ENCODE measurements around the gene MRPL52. TPM values are rescaled to one million over a fixed set of nuclear protein-coding genes. Genes with fewer than 3 reads are reported as not detected.

Gene MRPL52
- total RNA-seq (2014; rRNA removed; shearing (Covaris generic)) = 59.9 and 95.0 TPM in 2 replicates

DNA sequence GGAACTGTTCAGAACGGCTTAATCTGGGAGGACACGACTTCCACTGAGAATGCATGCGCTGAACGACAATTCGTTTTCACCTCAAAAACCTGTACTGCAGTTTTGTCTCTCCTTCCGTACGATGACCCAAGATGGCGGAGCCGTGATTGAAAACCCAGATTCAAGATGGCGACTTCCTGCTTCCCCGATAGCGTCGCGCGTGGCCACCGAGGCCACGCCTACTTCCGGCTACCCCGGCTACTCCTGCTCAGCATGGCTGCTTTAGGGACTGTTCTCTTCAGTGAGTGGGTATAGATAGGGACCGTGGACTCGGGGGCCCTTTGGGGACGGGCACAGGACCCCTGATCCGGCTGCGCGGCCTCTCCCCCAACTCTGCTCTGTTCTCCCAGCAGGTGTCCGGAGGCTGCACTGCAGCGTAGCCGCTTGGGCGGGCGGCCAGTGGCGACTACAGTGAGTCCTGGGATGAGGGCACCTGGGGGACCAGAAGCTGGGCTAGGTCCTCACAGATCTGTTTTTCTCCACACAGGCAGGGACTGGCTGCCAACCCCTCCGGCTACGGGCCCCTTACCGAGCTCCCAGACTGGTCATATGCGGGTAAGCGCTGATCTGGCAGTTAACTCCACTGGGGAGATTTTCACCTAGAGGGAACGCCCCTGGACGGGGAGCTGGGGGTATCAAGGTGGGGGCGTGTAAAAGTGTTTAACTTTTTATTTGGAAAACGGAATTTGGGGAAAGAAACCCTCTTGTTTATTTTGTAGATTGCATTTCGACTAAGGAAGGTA, at the start of gene MRPL52:
Gene MRPL52, plus strand, starts transcription at position 227 of the 782 bp plus-strand sequence. Its CDS starts 26 bp downstream, at position 253.

DNA sequence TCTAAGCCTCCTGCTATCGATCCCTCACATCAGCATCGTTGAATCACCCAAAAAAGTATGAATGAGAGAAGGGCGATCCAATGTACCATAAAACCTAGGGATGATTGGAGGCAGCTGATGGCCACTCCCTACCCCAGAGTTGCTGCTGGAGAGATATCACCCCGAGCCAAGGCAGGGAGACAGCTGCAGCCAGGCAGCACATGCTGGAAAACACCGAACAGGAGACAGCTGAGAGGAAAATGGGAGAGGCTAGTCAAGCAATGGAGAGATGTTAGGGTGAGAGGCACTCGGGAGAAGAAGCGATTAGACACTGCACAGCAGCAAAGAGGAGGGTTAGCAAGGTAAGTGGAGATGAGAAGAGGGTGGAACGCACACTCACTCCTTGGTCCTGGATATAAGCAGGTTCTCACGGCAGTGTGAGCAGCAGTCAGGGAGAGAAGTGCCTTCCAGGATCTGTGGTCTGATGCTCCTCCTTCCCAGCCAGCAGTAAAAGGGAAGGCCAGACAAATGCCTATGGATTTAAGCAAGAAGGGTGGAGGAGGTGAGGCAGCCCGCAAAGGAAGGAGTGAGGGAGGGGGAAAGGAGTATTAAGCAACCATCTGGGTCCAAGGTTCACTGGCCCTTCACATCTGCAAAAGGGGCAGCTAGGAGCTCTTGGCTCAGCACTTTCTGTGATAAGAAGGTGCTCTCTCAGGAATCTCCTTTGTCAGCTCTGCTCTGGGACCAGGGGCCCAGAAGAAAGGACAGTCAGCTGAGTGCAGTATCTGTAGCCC, 14.6 kb upstream of the MRPL52 start, which contains the start of gene SLC7A7:
Gene SLC7A7, minus strand, starts transcription at position 495 of the 773 bp plus-strand sequence. CDS start 2,037 bp downstream, outside the sequence.

DNA sequence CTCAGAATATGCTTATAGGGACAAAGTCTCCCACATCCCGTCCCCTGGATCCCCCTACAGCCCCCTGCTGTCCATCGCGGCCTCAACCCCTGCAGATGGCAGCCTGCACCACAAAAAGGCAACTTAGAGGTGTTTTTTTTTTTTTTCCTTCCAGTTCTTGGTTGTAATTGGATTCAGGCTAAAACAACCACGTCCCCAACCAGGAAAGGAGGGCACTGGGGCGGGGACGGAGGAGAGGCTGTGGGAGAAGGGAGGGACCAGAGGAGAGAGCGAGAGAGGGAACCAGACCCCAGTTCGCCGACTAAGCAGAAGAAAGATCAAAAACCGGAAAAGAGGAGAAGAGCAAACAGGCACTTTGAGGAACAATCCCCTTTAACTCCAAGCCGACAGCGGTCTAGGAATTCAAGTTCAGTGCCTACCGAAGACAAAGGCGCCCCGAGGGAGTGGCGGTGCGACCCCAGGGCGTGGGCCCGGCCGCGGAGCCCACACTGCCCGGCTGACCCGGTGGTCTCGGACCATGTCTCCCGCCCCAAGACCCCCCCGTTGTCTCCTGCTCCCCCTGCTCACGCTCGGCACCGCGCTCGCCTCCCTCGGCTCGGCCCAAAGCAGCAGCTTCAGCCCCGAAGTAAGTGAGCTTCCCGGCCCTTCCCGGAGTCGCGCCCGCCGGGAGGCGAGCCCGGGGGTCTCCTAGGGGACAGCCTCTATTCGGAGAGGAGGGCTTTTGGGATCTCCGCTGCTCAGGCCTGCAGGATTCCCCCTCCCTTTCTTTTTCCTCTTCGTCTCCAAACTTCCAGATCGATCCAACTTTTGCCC, 6.8 kb downstream of the MRPL52 start, which contains the start of gene MMP14:
Gene MMP14, plus strand, starts transcription at position 285 of the 813 bp plus-strand sequence. Its CDS starts 233 bp downstream, at position 518.

DNA sequence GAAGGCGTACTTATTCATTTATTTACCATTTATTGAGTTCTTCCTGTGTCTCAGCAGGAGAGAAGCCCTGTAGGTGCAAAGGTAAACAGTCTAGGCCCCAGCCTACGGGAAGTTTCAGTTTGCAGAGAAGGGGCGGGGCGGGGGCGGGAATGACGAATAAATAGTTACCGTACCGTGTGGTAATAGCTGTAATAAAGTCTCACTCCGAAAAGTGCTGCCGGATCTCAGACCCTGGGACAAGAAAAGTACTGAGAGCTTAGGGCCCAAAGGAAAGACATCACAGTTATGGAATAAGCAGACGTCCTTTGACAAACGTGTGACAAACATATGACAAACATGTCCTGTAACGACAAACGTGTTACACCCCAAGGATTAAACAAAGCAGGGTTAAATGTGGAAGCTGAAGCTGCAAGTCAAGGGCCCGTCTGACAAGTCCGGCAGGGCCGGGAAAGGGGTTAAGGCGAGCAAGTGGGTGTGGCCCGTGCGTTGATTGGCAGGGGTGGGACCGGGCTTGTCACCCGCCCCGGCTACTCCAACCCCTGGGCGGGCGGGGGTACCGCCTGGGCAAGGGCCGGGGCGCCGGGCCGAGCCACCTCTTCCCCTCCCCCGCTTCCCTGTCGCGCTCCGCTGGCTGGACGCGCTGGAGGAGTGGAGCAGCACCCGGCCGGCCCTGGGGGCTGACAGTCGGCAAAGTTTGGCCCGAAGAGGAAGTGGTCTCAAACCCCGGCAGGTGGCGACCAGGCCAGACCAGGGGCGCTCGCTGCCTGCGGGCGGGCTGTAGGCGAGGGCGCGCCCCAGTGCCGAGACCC, 41.7 kb downstream of the MRPL52 start, which contains the start of gene LRP10:
Gene LRP10, plus strand, starts transcription at position 517 of the 809 bp plus-strand sequence. CDS start 564 bp downstream, outside the sequence.

DNA sequence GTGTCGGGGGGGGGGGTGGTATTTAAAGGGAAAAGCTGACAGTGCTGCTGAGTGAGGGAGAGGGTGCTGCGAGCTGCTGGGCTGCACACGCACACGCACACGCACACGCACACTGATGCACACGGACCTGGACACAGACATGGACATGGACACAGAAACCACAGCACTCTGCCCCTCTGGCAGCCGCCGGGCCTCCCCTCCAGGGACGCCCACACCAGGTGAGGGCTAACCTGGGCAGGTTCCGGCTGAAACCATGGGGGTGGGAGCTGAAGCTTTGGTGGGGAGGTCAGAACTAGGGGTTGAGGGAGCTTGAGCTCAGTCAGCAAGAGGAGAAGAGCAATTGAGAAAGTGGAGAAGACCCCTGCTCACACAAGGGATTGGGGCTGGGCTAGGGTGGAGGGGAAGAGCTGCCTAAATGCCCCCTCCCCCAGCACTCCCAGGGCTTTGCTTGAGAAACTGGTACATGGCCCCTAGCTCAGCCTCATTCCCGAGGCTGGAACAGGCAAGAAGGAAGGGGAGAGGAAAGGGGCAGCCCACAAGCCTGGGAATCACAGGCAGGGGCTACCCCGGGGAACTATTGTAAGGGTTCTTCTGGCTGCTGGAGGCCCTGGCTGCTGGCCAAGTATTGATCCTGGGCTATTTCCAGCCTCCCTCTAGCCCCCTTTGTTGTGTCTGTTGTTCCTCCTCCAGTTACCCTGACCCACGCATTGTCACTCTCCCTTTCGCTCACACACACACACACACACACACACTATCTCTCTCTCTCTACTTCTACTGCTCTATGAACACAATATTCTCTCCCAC, 53.7 kb downstream of the MRPL52 start, which contains the start of gene REM2:
Gene REM2, plus strand, starts transcription at position 50 of the 804 bp plus-strand sequence. Its CDS starts 66 bp downstream, at position 116.

Small RNAs within 50 kb of the gene (small RNA-seq; reads per million reads assigned to genes)
- gene RF00019 = not detected

Other genes starting within 250 kb of the MRPL52 start
- gene DAD1, start 240.7 kb upstream of the MRPL52 start, total RNA-seq (2014; rRNA removed; shearing (Covaris generic)) = 91.2 and 115 TPM in 2 replicates
- gene ABHD4, start 231.6 kb upstream of the MRPL52 start, total RNA-seq (2014; rRNA removed; shearing (Covaris generic)) = 2.8 and 3.3 TPM in 2 replicates
- 0.04 TPM in 1 of 2 replicates, not detected in the other for gene OR6J1, start 185.5 kb upstream of the MRPL52 start, total RNA-seq (2014; rRNA removed; shearing (Covaris generic))
- 80.0 and 85.1 TPM in 2 replicates for gene OXA1L, start 63.2 kb upstream of the MRPL52 start, total RNA-seq (2014; rRNA removed; shearing (Covaris generic))
- gene SLC7A7, start 14.5 kb upstream of the MRPL52 start, total RNA-seq (2014; rRNA removed; shearing (Covaris generic)) = 0.11 and 0.16 TPM in 2 replicates
- 79.9 and 82.8 TPM in 2 replicates for gene MMP14, start 6.7 kb downstream of the MRPL52 start, total RNA-seq (2014; rRNA removed; shearing (Covaris generic))
- gene LRP10, start 41.9 kb downstream of the MRPL52 start, total RNA-seq (2014; rRNA removed; shearing (Covaris generic)) = 17.8 and 19.9 TPM in 2 replicates
- 0.11 and 0.57 TPM in 2 replicates for gene REM2, start 53.3 kb downstream of the MRPL52 start, total RNA-seq (2014; rRNA removed; shearing (Covaris generic))
- gene RBM23, start 89.3 kb downstream of the MRPL52 start, total RNA-seq (2014; rRNA removed; shearing (Covaris generic)) = 65.1 and 69.1 TPM in 2 replicates
- gene PRMT5, start 99.5 kb downstream of the MRPL52 start, total RNA-seq (2014; rRNA removed; shearing (Covaris generic)) = 49.0 and 68.4 TPM in 2 replicates
- gene HAUS4, start 127.2 kb downstream of the MRPL52 start, total RNA-seq (2014; rRNA removed; shearing (Covaris generic)) = 58.1 and 61.4 TPM in 2 replicates
- gene AJUBA, start 152.7 kb downstream of the MRPL52 start, total RNA-seq (2014; rRNA removed; shearing (Covaris generic)) = 63.6 and 64.3 TPM in 2 replicates
- gene C14orf93, start 180.3 kb downstream of the MRPL52 start, total RNA-seq (2014; rRNA removed; shearing (Covaris generic)) = 11.6 and 13.6 TPM in 2 replicates
- 184 and 201 TPM in 2 replicates for gene PSMB5, start 205.0 kb downstream of the MRPL52 start, total RNA-seq (2014; rRNA removed; shearing (Covaris generic))
- not detected in 2 replicates for gene PSMB11, start 212.3 kb downstream of the MRPL52 start, total RNA-seq (2014; rRNA removed; shearing (Covaris generic))
- gene CDH24, start 227.6 kb downstream of the MRPL52 start, total RNA-seq (2014; rRNA removed; shearing (Covaris generic)) = 7.8 and 8.1 TPM in 2 replicates